HG03045 (cell line): ENCODE measurements around the gene NFIA.

Experiments used
- ATAC-seq: cut with Tn5 transposase; IDR thresholded peaks from one replicate; pipeline ENCODE4 v1.9.1; 2021; ENCODE audit warnings: mild to moderate bottlenecking, moderate library complexity; ENCODE audit not compliant: unreplicated experiment

The NFIA gene

DNA sequence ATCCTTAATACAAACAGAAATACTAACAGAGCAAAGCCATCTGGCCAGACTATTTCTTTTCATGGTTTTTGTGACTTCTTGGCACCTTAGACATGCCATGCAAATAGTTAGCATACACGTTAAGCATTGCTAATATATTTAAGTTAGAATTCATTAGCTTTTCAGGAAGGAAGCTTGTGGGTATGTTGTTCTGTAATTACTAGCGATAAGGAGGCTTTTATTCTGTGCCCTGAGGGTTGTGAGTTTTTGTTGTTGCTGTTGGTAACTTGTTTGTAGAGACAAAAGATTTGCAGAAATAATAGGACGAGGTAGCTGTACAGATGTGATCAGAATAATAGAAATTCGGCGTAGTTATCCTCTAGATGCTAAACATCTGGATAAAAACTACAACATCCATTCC is 337.3 kb downstream of the NFIA start:
- ATAC-seq: no peak

DNA sequence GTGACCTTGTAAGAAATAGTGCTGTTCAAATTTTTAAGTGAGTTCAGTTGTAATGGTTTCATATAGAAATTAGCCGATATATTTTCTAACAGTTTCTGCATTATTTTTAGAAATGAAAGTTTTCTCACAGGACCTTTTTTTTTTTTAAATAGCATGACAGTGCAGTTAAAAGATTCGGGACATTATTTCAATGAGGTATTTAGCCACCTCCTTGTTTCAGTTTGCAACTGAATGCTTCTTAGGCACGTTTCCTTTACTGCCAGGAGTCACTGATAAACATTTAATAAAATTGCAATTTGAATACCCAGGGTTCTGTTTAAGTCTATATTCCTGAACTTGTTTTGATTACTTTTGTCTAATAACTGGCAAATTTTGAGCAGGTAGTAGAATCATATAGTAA is 337.9 kb downstream of the NFIA start:
- ATAC-seq: no peak

DNA sequence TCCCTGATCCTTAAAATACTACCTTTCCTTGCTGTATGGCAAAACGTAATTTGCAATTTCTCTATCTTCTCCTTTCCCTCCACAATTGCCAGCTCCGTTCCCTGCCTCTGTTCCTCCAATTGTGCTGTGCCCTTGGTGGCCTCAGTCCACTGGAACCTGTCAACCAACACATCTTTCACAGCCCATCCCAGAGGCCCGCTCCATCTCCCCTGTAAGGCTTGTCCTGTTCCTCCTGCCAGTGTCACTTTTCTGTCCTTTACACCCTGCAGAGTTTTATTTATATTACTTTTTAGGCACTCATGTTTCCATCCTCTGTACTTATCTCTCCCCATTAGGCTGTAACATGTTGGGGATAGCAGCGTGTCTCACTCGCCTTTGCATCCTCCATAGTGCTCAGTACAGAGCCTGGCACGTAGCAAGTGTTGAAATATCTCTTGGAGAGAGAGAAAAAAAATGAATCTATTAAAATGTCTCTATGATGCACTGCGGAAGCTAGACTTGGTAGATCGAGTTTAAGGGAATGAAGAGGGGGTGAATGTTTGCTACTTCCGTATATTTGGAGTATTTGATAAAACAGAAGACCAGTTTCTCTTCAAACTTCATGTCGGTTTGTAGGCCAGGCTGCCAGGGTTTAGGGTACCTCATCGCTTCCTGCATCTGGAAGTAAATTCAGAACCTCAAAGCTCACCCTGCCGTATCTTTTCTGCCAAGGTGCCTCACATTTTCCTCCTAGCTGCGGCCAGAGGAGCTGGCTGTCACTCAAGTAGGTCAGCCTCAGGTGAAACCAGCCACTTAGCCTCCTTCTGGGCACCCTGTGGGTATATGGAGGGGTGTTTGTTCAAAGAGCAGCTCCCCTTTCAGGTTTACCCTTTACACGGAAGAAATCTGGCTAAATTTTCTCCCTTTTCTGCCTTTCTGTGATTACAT is 338.8 kb downstream of the NFIA start:
- no peak for ATAC-seq

DNA sequence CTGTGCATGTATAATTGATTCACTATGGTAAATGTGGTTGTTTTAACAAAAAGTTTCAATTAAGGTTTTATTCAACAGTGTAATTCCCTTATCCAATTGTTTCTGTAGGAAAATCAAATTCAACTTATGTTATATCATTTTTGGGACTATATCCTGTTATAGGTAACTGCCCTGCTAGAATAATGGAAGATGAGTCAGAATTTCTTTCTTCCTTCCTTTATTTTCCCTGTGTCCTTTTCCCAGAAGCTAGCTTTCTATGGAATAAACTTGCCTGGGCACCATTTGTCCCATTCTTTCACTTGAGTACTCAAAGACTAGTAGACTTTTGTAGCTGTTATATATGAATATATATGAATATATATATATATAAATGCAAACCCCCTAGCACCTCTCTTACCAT is 341.3 kb downstream of the NFIA start:
- no peak for ATAC-seq

DNA sequence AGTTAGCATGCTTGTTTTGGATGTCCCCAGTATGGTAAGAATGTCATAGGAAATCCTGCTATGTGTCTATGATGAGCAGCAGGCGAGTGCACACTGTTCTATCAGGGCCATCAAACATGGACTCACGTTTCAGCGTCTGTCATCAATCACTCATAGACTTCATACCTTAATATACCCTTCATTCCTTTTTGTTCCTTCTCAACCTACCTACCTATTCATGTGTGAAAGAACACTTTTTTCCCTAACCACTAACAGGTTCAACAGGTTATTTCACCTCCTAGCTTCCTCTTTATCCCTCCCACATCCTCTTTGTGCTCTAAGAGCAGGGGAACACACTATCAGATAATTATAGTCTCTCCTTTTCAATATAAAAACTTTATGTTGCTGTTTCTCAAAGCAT is 342.0 kb downstream of the NFIA start:
- ATAC-seq: no peak

DNA sequence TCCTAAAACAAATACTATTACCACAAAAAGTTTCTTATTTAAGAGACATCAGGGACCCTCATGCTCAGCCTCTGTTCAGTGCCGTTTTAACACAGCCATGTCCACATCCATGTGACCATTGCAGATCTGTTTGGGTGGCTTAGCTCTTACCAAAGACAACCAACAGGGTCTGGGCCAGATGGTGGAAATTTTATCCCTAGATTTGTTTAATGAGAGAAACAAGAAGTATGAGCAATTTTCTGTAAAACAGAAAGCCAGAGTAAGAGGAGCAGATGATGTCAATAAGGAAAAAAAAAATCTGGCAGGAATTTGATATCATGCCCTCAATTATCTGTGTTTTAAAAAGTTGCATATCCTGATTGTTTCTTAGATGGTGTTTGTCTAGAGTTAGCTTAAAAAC is 342.7 kb downstream of the NFIA start:
- ATAC-seq: no peak

DNA sequence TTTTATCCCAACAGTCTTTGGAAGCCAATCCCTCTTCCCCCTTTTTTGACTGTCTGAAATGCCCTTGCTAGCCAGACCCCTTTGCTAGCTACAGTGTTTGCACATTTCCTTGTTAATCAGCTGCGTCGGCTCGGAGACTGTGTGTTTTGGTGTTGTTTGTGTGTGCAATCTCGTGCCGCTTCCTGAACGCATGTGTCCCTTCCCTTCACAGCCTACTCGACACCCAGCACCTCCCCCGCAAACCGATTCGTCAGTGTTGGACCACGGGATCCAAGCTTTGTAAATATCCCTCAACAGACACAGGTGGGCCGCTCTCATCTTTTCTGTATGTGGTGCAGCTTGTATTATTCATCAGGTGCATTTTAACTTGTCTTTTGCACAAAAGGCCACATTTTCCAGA is 343.9 kb downstream of the NFIA start:
- no peak for ATAC-seq

DNA sequence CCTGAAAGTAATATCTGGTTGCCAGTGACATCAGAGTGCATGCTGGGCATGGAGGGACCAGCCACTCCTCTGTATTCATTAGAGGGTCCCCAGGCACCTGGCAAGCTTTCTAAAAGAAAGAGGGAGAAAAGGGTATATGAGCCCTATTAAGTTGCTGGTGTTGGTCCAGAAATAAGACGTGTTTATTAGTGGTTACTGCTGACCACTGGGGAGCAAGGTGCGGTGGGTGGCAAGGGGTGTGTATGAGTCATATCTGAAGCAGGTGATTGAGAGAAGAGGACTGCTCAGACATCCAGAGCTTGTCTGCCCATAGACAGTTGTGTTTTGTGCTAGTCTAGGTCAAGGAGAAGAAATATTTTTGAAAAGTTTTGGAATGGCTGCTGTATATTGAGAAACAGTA is 344.5 kb downstream of the NFIA start:
- ATAC-seq: no peak

DNA sequence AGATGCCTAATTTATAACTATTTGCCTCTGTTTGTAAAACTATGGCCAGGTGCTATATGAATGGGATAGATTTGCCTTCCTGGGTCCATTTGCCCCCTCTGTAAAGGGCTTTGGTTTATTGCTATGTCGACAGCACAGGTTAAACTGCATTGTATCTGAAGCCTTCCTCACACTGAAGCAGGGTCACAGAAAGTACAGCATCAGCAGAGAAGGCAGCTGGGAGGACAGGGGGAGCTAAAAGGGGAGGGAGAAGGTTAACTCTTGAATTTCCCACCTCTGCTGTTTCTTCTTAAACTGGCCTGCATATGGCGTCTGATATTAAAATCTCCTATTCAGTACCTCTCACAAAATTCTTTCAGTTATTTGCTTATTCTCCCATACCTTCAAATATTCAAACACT is 345.1 kb downstream of the NFIA start:
- no peak for ATAC-seq

DNA sequence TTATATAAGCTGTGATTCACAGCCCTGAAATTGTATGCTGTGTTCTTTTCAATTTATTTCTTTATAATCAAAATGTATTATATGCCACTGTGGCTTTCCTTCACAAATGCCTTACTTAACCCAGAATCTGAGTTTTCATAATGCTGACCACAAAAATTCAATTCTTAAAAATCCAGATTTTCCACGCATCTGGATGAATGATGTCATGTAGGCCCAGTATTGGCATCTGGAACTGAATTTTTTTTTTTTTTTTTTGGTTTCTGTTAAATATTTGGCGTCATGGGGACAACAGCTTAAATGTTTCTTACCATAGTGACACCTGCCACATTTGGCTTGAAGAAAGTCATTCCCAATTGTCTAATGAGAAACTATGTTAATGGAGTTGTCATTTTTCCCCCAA is 345.8 kb downstream of the NFIA start:
- ATAC-seq: no peak

DNA sequence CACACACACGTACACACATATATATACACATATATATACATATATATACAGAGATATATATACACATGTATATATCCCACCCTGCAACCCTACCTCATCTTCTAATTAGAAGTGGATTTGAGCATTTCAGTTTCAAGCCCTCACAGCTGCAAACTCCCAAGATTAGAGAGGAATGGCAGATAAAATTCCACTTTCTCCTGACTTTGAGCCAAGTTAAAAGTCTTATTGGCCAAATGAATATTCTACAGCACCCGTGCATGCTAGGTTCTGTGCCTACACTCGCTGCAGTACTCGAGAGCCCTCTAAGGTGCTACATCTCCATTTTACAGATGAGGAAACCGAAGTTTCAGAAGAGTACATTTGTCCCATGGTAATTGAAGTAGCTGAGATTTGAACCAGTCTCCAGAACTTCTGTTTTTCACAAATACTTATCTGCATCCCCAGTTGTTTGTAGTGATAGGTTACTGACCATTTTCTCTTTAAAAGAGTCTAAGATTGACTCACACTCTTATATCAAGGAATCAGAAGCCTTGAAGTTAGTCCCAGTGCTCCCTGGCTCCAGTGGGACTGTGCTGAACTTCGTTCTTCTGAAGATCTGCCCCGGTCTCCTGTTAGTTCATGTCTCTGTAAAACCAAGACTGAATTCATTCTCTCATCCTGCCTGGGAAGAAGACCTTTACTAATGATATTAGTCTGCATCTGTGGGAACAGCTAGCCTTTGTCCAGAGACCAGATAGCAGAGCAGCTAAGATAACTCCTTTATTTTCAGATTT is 350.4 kb downstream of the NFIA start:
- no peak for ATAC-seq

DNA sequence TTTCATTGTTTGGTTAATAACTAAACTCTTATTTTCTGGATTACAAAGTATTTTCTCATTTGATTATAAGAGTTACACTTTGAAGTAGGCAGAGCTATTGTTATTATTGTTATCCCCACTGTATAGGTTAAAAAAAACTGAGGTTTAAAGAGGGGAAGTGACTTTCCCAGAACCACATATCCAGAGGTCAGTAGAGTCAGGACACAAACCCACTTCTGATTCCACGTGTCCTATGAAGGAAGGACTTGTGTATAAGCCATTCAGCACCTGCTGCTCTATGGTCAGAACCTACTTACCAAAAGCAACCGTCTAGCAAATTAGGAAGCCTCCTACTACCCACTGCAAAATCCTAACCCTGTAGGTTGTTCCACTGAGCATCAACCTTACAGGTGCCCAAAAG is 351.3 kb downstream of the NFIA start:
- ATAC-seq: no peak

DNA sequence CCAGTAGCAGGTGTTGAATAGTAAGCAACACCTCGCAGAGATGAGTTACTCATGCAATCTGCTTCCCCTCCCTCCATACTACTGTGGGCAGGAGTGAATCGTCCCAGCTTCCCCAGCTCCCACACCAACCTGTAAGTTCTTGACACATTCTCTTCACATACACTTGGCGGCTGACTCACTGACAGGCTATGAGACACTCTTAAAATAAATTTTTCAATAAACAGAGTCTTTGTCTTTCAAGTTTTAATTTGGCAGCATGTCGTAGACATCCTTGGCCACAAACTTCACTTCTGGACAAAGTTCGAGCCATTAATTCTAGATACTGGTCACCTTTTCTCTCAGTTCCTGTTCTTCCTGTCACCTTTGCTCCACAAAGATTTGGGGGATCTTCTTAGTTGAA is 351.9 kb downstream of the NFIA start:
- ATAC-seq: no peak

DNA sequence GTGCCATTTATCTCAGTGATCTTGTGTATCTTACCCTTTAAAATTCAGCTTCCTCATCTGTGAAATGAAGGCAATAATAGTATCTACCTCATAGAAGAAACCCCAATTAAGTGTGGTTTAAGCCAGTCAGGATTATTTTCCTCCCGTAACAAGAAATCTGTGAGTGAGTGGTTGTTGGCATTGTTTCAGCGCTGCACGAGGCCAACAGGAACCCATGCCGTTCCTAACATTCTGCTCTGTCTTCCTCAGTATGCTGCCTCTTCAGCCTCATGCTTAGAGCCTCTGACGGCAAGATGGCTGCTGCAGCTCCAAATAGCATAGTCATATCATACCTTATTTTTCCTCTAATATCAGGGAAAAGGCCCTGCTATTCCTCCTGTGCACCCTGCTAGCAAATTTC is 352.9 kb downstream of the NFIA start:
- no peak for ATAC-seq

DNA sequence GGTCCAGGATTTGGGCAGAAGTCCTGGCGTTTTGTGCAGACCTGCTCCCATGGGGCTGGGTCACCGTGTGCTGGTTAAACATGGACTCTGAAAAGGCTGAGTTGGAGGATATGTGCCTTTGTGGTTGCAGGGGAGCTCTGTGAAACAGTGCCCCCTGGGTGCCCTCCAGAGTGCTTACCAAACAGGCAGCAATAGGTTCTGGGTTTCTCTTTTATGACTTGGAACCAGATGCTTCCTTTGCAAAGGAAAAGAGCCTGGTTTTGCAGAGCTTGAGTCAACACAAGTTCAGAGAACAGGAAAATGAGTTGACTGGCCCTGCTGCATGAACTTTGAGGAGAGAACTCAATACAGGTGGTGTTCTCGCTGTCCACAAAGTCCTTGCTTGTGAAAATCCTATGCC is 353.7 kb downstream of the NFIA start:
- ATAC-seq: no peak

DNA sequence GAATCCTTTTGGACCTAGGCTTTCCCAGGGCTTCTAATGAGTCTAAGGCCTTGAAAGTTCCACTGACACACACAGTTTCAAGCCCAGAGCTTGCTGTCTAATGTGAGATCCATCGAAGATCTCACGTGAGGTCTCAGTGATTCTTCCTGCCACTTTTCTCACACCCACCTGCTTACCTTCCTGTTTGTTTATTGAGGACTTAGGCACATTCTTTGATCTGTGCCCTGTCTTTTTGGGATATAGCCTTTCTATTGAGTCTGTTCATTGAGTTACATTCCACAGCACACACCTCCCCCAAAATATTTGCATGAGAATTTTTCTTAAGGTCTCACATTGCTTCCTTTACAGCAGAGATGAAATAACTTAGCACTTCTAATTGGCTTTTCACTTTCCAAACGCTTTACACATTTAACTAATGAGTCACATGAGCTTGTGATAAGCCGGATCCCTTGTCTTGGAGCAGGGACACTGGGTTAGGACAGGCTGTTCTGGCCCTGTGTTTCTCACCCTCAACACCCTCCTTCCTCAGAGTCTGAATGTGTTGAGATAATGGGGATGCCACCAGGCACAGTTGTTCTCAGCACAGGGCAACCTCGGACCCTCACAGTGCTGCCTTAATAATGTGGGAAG is 354.2 kb downstream of the NFIA start:
- ATAC-seq: no peak

DNA sequence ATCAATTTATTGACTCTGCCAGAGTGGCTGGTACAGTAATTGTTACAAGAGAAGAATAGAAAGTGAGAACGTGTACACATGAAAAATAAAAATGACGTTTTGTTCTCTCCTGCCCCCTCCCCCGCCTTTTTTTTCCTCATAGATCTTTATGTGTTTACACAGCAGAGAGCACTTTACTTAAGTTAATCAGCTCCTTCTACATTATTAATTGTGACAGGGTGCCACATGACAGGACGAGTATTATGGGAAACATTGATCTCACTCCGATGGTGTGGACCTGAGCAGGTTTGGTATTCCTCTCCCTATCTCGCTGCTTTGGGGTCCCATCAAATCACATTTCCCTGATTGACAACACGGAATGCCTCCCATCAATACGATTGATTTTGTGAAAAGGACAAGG is 356.9 kb downstream of the NFIA start:
- ATAC-seq: no peak

DNA sequence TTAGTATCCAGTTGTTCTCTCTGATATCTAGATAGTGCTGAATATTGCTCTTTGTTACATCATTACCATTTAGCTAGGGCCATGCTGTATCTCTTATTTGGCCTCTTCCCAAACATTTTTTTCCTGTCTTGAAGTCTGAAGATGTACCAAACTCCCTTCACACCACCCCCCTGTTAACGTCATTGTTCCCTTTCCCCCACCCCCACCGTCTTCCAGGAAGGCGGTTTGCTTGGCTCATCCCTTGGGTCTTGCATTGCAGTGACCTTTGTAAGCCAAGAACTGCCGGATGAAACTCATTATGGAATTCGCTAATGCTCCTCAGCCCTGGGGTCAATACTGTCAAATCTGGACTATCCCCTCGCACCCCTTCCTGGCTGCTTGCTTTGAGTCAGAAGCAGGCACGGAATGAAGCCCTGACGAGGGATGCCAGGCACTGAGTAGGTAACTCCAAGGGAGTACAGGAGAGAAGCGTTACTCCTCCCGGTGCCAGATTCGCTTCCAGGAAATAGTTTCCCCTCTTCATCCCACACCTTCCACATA is 359.4 kb downstream of the NFIA start:
- ATAC-seq: no peak

DNA sequence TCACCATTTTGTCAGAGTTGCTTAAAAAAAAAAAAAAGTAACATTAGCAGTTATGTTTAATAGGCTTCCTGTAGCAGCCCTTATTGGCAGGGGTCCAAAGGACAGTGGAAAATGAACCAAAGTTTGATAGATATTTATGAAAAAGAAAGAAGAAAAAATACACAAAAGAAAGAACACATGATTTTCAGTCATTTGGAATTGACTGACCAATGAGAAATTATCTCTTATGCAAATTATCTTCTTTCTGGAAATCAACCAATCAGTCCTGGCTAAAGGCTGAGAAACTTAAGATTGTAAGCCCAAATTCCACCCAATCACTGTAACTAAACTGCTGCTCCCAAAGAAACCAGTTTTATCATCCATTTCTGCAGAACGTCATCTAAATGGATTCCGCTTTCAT is 360.2 kb downstream of the NFIA start:
- ATAC-seq: no peak

DNA sequence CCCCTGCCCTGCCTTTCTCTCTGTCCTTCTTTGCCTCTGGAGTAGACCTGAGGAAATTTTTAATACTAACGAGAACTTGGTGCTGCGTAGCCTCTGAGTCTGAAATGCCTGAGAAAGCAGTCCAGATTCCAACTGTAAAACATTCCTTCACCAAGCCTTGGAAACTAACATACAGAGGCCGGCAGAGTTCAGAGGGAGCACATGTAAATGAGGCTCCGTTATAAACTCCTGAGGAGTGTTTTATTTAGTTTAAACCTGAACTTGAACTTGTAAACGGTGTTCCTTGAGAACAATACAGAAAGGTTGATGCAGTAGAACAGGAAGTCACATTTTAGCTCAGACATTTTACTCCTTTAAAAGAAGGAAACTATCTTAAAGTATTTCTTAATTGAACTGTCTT is 361.9 kb downstream of the NFIA start:
- no peak for ATAC-seq

DNA sequence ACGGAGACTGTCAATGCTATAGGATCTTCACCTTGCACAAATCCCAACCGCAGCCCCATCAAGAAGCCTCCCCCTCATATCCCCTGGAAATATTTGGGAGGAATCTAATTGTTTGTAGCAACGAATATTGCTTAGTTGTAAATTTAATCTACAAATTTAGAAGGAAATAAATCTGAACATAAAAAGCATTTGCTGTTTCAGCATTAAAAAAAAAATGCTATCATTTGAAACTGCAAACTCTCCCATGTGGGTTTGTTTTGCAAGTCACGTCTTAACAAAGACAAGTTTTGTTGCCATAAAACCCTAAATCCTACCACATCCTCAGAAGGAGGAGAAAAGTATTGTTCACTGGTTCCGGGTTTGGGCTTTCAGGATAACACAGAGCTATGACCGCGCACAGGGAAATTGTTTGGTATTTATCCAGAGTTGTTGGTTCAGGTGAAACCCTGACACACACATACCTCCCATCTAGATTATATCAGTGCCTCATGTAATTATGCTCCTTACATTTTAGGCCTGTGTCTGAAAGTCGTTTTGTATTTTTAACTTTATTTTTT is 363.0 kb downstream of the NFIA start:
- ATAC-seq: no peak
